Activated B cell treated with CpG ODN at 0.5 μM for 24 hours (primary cell): Measurements from ENCODE around the gene ATRN. TPM values are rescaled to one million over a fixed set of nuclear protein-coding genes. Genes with fewer than 3 reads are reported as not detected.

Experiments
- ATAC-seq: fragments of 200-7000 bp; cut with Tn5 transposase; one replicate; pipeline ENCODE4 v1.10.0; 2021; ENCODE audit warnings: low read depth, mild to moderate bottlenecking, moderate library complexity
- CTCF ChIA-PET: fragments of 350-600 bp; sonication (Branson Sonifier 250); formaldehyde crosslinking; loops from one replicate; lab custom pipeline; 2021; ENCODE audit warnings: antibody characterized with exemption; lab: Charles Lee
- POLR2A ChIA-PET: fragments of 350-600 bp; sonication (Branson Sonifier 250); formaldehyde crosslinking; loops from one replicate; lab custom pipeline; 2021; ENCODE audit warnings: antibody characterized with exemption; lab: Charles Lee
- DNase-seq: peaks from one replicate; pipeline ENCODE4 v3.0.0; 2022
- H3K27ac Mint-ChIP-seq: one replicate; pipeline ENCODE4 v1.8.0; 2020; ENCODE audit warnings: mixed read lengths
- H3K27me3 Mint-ChIP-seq: one replicate; pipeline ENCODE4 v1.8.0; 2021; ENCODE audit warnings: mixed read lengths
- H3K36me3 Mint-ChIP-seq: one replicate; pipeline ENCODE4 v1.8.0; 2021; ENCODE audit warnings: low read depth, mixed read lengths
- H3K4me1 Mint-ChIP-seq: one replicate; pipeline ENCODE4 v1.8.0; 2021; ENCODE audit warnings: mixed read lengths
- H3K4me3 Mint-ChIP-seq: one replicate; pipeline ENCODE4 v1.8.0; 2020; ENCODE audit warnings: mild to moderate bottlenecking, mixed read lengths
- H3K9me3 Mint-ChIP-seq: one replicate; pipeline ENCODE4 v1.8.0; 2020; ENCODE audit warnings: mixed read lengths
- CTCF ChIP-seq: fragments of 200-600 bp; IDR thresholded peaks from one replicate; pipeline ENCODE4 v1.8.0; 2022; ENCODE audit warnings: antibody characterized with exemption, mild to moderate bottlenecking
- intact Hi-C: fragments of 100-400 bp; cut with micrococcal nuclease; formaldehyde crosslinking; loops from one replicate; pipeline ENCODE4 v1.15.1; 2024
- total RNA-seq: library from RNA; stranded (reverse); gene quantifications from 2 replicates; pipeline ENCODE4 v1.2.3, GENCODE V29; 2022

ATRN gene
- total RNA-seq, 1 donor from 2014 or later, result 13.0 TPM

- Mint-ChIP-seq H3K27me3 (peaks cover 41% of the 10 kb centered on the region), H3K4me1 (peaks cover 7% of the 10 kb centered on the region), H3K27ac (no peak overlapping the region), H3K36me3 (no peaks in the 10 kb centered on the region), H3K4me3 (no peak overlapping the region), H3K9me3 (no peaks in the 10 kb centered on the region)
- no peak for TF ChIP-seq CTCF
- CTCF ChIA-PET, result interaction anchor here (1.6 to 2.9 kb wide), 2 partner anchors 32 to 407 kb away, joined by 8 to 19 read pairs; no protein-coding TSS in a partner anchor
- intact Hi-C loops, result no loop called here
- ATAC-seq (no peak), DNase-seq (no peak)
- POLR2A ChIA-PET, result no interaction called here
Measured at GRCh38 chr20:3678198-3678597, 207.4 kb downstream of the ATRN start.

- TF ChIP-seq CTCF, result no peak
- H3K4me1 Mint-ChIP-seq, result peaks cover 7% of the 10 kb centered on the region
- no peaks in the 10 kb centered on the region for H3K9me3 Mint-ChIP-seq
- ChIA-PET CTCF (interaction anchor here (2.9 kb wide), 1 partner anchor 406 kb away, joined by 19 read pairs; no protein-coding TSS in a partner anchor), POLR2A (no interaction called here)
- ATAC-seq (no peak), DNase-seq (no peak)
- H3K27ac Mint-ChIP-seq, result no peak overlapping the region
- H3K36me3 Mint-ChIP-seq, result no peaks in the 10 kb centered on the region
- intact Hi-C loops, result no loop called here
- H3K27me3 Mint-ChIP-seq, result peaks cover 43% of the 10 kb centered on the region
- no peak overlapping the region for H3K4me3 Mint-ChIP-seq
Measured at GRCh38 chr20:3678856-3679720, 208.3 kb downstream of the ATRN start.

- Mint-ChIP-seq H3K36me3 (no peaks in the 10 kb centered on the region), H3K27me3 (peaks cover 40% of the 10 kb centered on the region), H3K27ac (no peak overlapping the region), H3K4me1 (peaks cover 7% of the 10 kb centered on the region), H3K4me3 (no peak overlapping the region), H3K9me3 (no peaks in the 10 kb centered on the region)
- DNase-seq, result no peak
- intact Hi-C loops, result no loop called here
- POLR2A ChIA-PET, result no interaction called here
- no peak for TF ChIP-seq CTCF
- CTCF ChIA-PET, result no interaction called here
- no peak for ATAC-seq
Measured at GRCh38 chr20:3679749-3680700, 209.2 kb downstream of the ATRN start.

- DNase-seq, result no peak
- Mint-ChIP-seq H3K36me3 (no peaks in the 10 kb centered on the region), H3K4me3 (no peak overlapping the region), H3K4me1 (peaks cover 7% of the 10 kb centered on the region), H3K9me3 (no peaks in the 10 kb centered on the region), H3K27me3 (peaks cover 40% of the 10 kb centered on the region), H3K27ac (no peak overlapping the region)
- TF ChIP-seq CTCF, result no peak
- intact Hi-C loops, result no loop called here
- no peak for ATAC-seq
- POLR2A ChIA-PET, result no interaction called here
- CTCF ChIA-PET, result no interaction called here
Measured at GRCh38 chr20:3680701-3681351, 210.0 kb downstream of the ATRN start.
